Skeletal muscle cell (primary cell): ENCODE results near the gene ACBD6.

Experiments
- DNase-seq: peaks from one replicate; pipeline ENCODE4 v3.0.0-alpha.2; 2010; ENCODE audit warnings: low read depth
- H3K4me3 ChIP-seq: 2 replicates; pipeline ENCODE4 v1.5.1; 2011; ENCODE audit warnings: low read depth, mild to moderate bottlenecking, control low read depth, low read length, moderate library complexity

The ACBD6 gene

GRCh38 chr1:180527101-180527669 is 24.8 kb upstream of the ACBD6 start:
- no peak for DNase-seq
- no peak overlapping the region for H3K4me3 ChIP-seq

- DNase-seq = no peak
Observed at GRCh38 chr1:180525715-180526039, 23.3 kb upstream of the ACBD6 start.

GRCh38 chr1:180524915-180525714 is 22.7 kb upstream of the ACBD6 start:
- DNase-seq = no peak
- H3K4me3 ChIP-seq = no peak overlapping the region

More at GRCh38 chr1:180525715-180526039, 23.3 kb upstream of the ACBD6 start:
- H3K4me3 ChIP-seq = no peak overlapping the region

GRCh38 chr1:180524160-180524914 is 22.0 kb upstream of the ACBD6 start:
- no peak for DNase-seq
- no peak overlapping the region for H3K4me3 ChIP-seq

GRCh38 chr1:180522213-180522515 is 19.8 kb upstream of the ACBD6 start:
- no peak overlapping the region for H3K4me3 ChIP-seq
- DNase-seq = no peak

- no peak overlapping the region for H3K4me3 ChIP-seq
- DNase-seq = no peak
Observed at GRCh38 chr1:180521474-180522212, 19.3 kb upstream of the ACBD6 start.

- no peak overlapping the region for H3K4me3 ChIP-seq
- DNase-seq = no peak
Observed at GRCh38 chr1:180519846-180520245, 17.5 kb upstream of the ACBD6 start.

- DNase-seq = no peak
- no peak overlapping the region for H3K4me3 ChIP-seq
Observed at GRCh38 chr1:180515857-180516388, 13.5 kb upstream of the ACBD6 start.

GRCh38 chr1:180515364-180515763 is 13.0 kb upstream of the ACBD6 start:
- no peak overlapping the region for H3K4me3 ChIP-seq
- DNase-seq = no peak

- no peak overlapping the region for H3K4me3 ChIP-seq
- DNase-seq = no peak
Observed at GRCh38 chr1:180513531-180513930, 11.2 kb upstream of the ACBD6 start.

- no peak overlapping the region for H3K4me3 ChIP-seq
- DNase-seq = no peak
Observed at GRCh38 chr1:180510882-180511281, 8.5 kb upstream of the ACBD6 start.

- no peak for DNase-seq
- no peak overlapping the region for H3K4me3 ChIP-seq
Observed at GRCh38 chr1:180508725-180509097, 6.3 kb upstream of the ACBD6 start.

- DNase-seq = peak; percentile 56
- no peak overlapping the region for H3K4me3 ChIP-seq
Observed at GRCh38 chr1:180507795-180508724, 5.7 kb upstream of the ACBD6 start.

- DNase-seq = no peak
- no peak overlapping the region for H3K4me3 ChIP-seq
Observed at GRCh38 chr1:180505732-180506335, 3.5 kb upstream of the ACBD6 start.

- no peak overlapping the region for H3K4me3 ChIP-seq
- DNase-seq = no peak
Observed at GRCh38 chr1:180504186-180504585, 1.8 kb upstream of the ACBD6 start.

- peak overlapping the region; percentile 97 for H3K4me3 ChIP-seq
Observed at GRCh38 chr1:180503280-180503862, 994 bp upstream of the ACBD6 start.

GRCh38 chr1:180501865-180502360 is 464 bp downstream of the ACBD6 start:
- DNase-seq = no peak
- peak overlapping the region; percentile 97 for H3K4me3 ChIP-seq

More at GRCh38 chr1:180503280-180503862, 994 bp upstream of the ACBD6 start:
- DNase-seq = no peak

- DNase-seq = no peak
- peak overlapping the region; percentile 97 for H3K4me3 ChIP-seq
Observed at GRCh38 chr1:180500689-180501088, 1.7 kb downstream of the ACBD6 start.
